ENCODE data around the gene RAB40C.
A peak's percentile ranks its signal among the peaks of the same experiment; 100 is the strongest.

The RAB40C gene

DNA sequence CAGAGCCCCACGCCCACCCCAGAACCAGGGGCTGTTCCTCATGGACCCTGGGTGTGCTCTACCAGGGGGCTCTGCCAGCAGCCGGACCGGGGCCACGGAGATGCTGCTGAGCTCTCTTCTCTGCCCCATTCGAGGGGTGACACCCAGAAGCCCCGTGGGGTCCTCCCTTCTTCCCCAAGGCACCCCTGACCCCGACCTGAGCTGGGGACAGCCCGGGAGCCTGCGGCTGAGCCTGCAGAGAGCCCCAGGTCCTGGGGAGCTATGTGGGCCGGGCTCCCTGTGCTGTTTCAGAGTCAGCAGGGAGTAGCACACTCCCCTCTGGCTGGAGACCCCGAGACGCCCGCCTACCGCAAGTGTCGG is 30.9 kb upstream of the RAB40C start:
- DNase-seq (ENCODE audit: extremely low read depth in 1 of 2, low read depth in 1 of 2), result no peak

GRCh38 chr16:559411-560203 is 30.3 kb upstream of the RAB40C start:
- no peak for DNase-seq (ENCODE audit: extremely low read depth in 1 of 2, low read depth in 1 of 2)

DNA sequence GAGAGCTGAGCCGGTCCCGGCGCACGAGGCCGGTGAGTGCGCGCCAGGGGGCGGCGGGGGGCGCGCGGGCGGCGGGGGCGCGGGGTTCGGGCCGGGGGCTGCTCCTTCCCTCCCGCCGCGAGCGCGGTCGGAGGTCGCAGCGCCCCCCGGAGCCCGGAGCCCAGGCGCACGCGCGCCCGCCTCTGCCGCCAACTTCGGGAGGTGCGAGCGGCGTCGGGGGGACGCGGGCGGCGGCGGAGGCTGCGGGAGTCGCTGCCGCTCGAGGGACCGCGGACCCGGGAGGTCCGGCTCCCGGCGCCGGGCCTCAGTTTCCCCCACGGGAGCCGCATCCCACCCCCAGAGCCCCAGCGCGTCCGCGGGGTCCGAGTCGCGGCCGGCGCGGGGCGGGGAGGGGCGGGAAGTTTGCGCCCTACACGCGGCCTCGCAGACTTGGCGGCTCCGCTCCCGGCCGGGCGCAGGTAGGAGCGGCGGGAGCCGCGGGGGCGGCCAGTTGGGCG is 29.6 kb upstream of the RAB40C start, which contains the start of gene PRR35:
TSS of gene PRR35 (plus strand) at position 191 of the 497 bp plus-strand sequence. CDS start 2,901 bp downstream, outside the sequence.
- DNase-seq (ENCODE audit: extremely low read depth in 1 of 2, low read depth in 1 of 2), result no peak

- no peak for DNase-seq (ENCODE audit: extremely low read depth in 1 of 2, low read depth in 1 of 2)
These were observed 29.0 kb upstream of the RAB40C start for GRCh38 chr16:560701-561412.

DNA sequence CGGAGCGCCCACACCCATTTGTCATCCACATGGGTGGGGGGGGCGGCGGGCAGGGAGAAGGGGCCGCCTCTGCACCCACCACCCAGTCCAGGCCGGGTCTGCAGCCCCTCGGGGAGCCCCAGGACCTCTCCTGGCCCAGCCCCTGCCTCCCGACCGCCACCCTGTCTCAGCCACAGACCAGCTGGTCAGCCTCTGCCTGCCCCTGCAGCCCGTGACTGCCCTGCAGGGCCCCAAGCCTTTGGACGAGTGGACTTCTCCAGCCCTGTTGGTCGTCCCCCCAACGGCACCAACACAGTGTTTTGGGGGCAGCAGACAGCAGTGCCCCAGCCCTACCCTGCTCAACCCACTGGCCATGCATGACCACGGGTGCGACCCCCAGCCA is 28.5 kb upstream of the RAB40C start:
- DNase-seq (ENCODE audit: extremely low read depth in 1 of 2, low read depth in 1 of 2), result no peak

GRCh38 chr16:561957-562938 is 27.6 kb upstream of the RAB40C start:
- no peak for DNase-seq (ENCODE audit: extremely low read depth in 1 of 2, low read depth in 1 of 2)

DNA sequence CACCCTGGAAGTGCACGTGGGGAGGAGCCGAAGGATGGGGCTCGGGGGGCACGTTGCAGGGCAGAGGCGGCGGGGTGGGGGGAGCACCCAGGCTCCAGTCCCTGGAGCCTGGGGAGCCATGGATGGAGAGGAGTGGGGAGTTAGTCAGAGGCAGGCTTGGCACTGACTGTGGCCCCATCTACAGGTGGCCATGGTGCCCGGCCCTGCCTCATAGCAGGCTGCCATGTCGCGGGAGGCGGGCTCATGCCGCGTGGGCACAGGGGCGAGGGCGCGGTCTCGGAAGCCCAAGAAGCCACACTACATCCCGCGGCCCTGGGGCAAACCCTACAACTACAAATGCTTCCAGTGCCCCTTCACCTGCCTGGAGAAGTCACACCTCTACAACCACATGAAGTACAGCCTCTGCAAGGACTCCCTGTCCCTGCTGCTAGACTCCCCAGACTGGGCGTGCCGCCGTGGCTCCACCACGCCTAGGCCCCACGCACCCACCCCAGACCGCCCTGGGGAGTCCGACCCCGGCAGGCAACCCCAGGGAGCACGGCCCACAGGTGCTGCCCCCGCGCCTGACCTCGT is 26.7 kb upstream of the RAB40C start:
- DNase-seq (ENCODE audit: extremely low read depth in 1 of 2, low read depth in 1 of 2), result no peak

DNA sequence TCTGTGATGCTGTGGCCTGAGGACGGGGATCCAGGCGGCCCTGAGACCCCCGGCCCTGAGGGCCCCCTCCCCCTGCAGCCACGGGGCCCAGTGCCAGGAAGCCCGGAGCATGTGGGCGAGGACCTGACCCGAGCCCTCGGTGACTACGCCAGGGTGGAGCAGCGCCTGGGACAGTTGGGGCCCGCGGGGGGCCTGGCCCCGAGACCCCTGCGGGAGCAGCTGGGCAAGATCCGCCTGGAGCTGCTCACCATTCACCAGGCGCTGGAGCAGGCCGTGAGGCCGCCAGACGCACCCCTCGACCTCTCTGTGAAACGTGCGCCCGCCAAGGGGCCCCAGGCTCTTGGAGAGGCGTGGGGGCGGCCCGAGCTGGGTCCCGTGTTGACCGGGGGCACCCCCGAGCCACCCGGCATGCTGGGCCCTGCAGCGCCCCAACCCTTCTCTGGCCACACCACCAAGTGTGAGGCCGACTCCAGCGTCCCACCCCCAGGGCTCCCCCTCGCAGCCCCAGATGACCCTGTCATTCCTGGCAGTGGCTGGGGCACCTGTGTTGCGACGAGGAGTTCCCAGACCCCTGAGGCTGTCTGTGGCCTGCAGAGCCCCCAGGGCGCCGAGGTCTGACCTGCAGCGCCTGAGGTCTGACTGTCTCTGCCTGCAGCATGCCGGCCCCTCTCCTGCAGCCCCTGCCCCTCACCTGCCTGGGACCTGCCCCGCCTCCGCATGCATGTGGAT is 25.0 kb upstream of the RAB40C start:
- DNase-seq (ENCODE audit: extremely low read depth in 1 of 2, low read depth in 1 of 2), result no peak

DNA sequence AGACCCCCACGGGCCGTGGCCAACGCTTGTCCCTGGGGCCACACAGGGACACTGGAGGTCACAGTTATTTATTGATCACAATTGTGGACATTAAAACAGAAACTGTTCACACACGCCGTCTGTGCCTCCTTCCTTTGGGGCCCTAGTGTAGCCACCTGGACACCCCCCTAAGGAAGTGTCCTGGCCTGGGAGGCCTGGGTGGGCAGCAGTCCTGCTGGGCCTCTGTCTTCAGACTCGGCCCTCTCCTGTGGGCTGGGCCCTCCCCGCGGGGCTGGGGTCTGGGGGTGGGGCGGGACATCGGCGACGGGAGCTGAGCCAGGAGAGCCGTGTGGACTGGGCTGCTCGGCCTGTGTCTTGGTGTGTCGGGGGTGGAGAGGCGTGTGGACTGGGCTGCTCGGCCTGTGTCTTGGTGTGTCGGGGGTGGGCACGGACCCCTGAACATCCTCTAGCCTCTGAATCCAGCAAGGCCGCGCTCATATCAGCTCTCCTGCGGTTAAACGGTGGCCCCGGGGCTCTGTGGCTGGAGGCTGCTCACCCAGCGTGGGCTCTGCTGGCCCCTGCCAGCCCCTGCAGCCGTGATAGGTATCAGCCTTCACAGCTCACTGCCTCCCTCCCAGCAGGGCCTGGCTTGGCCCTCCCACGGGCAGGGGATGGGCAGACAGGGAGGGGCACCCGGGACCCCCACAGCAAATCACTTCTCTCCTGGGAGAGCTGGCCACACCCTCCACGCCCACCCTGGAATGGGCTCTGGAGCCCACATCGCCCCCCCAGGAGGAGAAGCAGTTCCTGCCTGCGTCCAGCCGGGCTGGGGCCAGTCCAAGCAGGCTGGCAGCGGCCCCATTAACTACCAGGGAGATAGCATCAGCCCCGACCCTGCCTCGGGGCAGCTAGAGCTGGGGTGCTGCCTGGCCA is 24.2 kb upstream of the RAB40C start:
- DNase-seq (ENCODE audit: extremely low read depth in 1 of 2, low read depth in 1 of 2), result no peak

DNA sequence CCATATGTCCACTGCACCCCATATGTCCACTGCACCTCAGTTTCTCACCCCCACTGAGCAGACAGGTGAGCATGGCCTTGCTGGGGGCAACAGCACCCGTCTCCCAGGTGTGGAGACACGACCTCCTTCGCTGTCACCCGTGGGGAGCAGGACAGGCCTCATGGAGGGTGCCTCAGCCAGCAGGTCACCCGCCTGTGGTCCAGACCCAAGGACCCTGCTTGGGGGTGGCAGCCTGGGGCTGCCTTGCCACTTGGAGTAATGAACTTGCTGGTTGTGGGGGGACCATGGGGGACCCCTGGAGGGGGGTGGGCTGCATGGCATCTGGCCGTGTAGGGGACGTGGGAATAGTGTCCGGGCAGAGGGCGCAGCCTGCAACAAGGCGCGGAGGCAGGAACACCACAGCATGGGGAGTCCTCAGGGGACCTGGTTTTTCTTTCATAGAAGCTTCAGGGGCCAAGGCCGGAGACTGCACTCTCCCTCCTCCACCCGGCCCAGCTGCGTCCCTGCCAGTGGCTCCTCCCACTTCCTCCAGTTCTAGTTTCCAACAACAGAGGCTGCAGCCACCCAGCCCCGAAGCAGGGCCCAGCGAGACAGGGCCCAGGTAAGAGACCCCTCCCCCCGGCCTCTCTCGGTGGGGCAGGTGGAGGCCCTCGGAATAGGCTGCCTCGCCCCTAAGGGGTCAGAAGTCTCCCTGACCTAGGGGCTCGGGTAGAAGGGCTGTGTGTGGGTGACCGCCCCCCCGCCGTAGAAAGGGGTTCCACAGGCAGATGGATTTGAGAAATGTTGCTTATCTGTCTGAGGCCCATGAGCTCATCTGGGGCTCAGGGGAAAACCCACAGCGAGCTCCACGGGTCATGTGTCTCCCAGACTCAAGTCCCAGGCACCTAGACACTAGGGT is 23.1 kb upstream of the RAB40C start, which contains the start of gene NHLRC4:
TSS of gene NHLRC4 (plus strand) at position 531 of the 898 bp plus-strand sequence. CDS start 1,043 bp downstream, outside the sequence.
- DNase-seq (ENCODE audit: extremely low read depth in 1 of 2, low read depth in 1 of 2), result no peak

GRCh38 chr16:567373-568256 is 22.3 kb upstream of the RAB40C start:
- no peak for DNase-seq (ENCODE audit: extremely low read depth in 1 of 2, low read depth in 1 of 2)

DNA sequence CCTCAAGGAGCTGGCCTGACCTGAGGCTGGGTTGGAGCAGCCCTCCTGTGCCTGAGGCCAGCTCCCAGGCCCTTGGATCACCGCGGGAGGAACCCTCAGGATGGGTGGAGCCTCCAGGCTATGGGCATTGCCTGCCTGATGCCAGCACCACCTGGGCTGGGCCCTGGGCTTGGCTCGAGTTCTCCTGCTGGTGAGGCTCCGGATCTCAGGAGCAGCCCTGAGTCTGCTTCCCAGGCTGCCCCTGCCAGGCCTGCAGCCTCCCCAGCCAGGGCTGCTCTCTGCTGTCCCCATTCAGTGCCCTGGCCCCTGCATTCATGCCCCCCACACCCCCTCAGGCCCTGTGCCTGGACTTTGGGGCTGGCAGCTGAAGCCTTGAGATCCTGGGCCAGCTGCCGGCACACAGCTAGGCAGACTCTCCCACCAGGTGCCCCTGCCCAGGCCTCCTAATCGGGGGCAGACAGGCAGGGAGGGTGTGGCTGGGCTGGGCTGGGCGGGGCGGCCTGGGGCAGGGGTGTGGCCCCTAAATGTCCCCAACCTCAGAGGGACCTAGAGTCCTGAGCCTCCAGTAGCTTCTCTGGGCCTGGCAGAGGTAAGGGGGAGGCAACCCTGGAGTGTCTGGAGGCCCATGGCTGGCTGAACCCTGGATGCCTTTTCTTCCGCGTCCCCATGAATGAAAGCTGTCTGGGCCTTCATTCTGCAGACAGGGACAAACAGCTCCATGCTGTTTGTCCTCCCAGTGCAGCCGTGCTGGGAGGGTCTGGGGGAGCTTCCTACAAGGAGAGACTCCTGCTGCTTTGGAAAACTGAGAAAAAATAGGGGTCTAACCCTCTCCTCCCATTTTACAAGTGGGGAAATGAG is 21.2 kb upstream of the RAB40C start:
- DNase-seq (ENCODE audit: extremely low read depth in 1 of 2, low read depth in 1 of 2), result no peak

DNA sequence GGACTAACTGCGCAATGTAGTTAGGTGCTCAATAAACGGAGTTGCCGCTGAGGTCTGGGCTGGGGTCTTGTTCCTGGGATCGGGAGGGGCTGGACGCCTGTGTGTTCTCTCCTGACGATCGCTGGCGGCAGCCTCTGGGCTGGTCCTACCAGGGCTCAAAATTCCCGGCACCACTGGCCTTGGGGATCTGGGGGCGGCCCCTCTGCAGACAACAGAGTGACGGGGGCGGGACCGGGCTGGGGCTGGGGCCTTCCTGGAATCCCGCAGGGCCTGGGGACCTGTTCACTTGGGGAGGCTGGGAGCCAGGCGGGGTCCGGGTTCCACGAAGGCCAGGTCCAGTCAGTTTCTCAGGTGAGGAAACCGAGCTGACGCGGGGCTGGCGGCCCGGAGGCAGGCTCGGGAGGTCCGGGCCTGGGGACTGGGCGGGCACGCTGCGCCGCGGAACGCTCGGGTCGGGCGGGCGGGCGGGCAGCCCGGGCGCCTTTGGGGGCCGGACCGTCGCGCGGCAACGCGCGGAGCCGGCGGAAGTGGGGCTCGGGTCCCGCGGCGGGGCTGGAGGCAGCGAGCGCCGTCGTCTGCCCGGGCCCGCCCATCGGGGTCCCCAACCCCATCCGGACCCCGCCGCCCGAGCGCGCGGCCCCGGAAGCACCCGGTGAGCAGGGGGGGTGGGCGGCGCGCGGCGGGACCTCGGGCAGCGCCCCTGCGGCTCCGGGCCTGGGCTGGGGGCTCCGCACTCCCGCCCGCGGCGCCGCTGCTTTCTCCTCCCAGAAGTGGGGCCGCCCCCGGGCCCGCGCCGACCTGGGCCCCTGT is 20.2 kb upstream of the RAB40C start, which contains the start of gene PIGQ:
TSS of gene PIGQ (plus strand) at position 524 of the 810 bp plus-strand sequence. CDS start 4,107 bp downstream, outside the sequence.
- peak in 1 of 2 donors; percentile 50 for DNase-seq (ENCODE audit: extremely low read depth in 1 of 2, low read depth in 1 of 2)

DNA sequence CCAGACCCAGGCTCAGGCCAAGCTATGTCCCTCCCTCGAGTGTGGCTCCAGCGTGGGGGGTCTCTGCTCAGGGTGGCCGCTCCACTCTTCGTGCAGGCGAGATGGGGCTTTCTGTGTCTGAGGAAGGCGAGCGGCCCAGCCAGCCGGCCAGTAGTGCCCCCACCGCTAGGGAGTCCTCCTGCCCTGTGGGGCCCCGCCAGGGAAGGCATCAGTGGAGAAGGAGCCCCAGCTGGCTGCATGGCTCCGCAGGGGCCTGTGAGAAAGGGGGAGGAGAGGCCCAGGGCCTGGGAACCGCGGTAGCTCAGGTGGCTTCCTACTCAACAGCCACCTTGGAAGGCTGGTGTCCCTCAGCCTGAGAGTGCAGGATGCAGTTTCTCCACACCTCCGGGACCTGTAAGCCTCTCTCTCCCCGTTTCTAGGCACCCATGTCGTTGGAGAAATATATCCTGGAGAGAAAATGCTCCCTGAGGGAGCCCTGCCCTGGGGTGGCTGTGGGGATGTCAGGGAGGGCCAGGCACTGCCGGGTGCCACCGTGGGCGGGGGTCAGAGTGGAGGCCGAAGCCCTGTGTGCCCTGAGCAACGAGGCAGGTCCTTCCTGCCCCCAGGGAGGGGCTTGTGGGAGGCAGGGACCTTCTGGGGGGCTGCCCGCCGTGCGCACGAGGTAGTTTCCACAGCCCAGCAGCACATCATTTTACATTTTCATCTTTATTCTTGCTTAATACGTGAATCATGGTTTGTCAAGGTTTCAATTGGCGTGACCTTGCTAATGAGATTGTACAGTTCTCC is 16.8 kb upstream of the RAB40C start:
- DNase-seq (ENCODE audit: extremely low read depth in 1 of 2, low read depth in 1 of 2), result no peak
